HEK293T (cell line): ENCODE measurements around the gene IL32.

Experiments
- BHLHE40 ChIP-seq: fragments of 450-650 bp; IDR thresholded peaks from 2 replicates; pipeline ENCODE4 v1.6.1; 2016; ENCODE audit warnings: mild to moderate bottlenecking, moderate library complexity, borderline replicate concordance
- ELF4 ChIP-seq: fragments of 450-650 bp; IDR thresholded peaks from 2 replicates; pipeline ENCODE4 v1.6.1; 2017; ENCODE audit warnings: antibody characterized with exemption
- FOXA1 ChIP-seq: fragments of 450-650 bp; IDR thresholded peaks from 2 replicates; pipeline ENCODE4 v1.6.1; 2016; ENCODE audit warnings: mild to moderate bottlenecking
- FOXM1 ChIP-seq: fragments of 450-650 bp; IDR thresholded peaks from 2 replicates; pipeline ENCODE4 v1.6.1; 2017; ENCODE audit warnings: mild to moderate bottlenecking, borderline replicate concordance
- L3MBTL2 ChIP-seq: fragments of 450-650 bp; conservative IDR thresholded peaks from 2 replicates; pipeline ENCODE4 v1.6.1; 2016; ENCODE audit warnings: mild to moderate bottlenecking
- SP1 ChIP-seq: fragments of 450-650 bp; IDR thresholded peaks from 2 replicates; pipeline ENCODE4 v1.6.1; 2017
- TARDBP ChIP-seq: fragments of 450-650 bp; IDR thresholded peaks from 2 replicates; pipeline ENCODE4 v1.6.1; 2016

- TF ChIP-seq FOXM1 (no peak), TARDBP (no peak), ELF4 (no peak), BHLHE40 (no peak), FOXA1 (no peak), SP1 (no peak), L3MBTL2 (no peak)
These were observed 19.1 kb downstream of the IL32 start for GRCh38 chr16:3084491-3084890.
